ENCODE measurements around the gene AOPEP.

The AOPEP gene

DNA sequence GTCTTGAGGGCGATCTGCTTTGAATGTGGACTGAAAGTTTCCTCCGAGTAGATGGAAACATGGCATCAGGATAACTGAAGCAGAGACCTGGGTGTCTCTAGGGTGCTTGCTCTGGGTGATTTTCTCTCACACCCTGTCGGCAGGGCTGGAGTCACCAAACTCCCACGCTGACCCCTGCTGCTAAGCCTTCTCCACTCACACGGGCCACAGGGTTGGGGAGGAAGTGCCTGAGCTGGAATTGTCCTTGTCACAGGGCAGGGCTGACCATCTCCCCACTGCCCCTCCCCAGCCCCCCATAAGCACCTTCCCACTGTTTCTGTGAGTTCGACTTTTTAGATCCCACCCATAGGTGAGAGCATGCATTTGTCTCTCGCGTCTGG lies 378.1 kb downstream of the AOPEP start:
- Histone ChIP-seq H3K9ac (ENCODE audit: low read length in 5 of 5) (no peak overlapping the region), H3K4me1 (ENCODE audit: control insufficient read depth in 5 of 5, insufficient read depth in 5 of 5, low read length in 5 of 5) (peaks cover 2 to 32% (median 14%) of the 10 kb centered on the region in 5 donors), H3K4me3 (ENCODE audit: low read depth in 1 of 5, low read length in 5 of 5) (no peak overlapping the region), H3K27ac (ENCODE audit: low read depth, low read length) (no peak overlapping the region), H3K9me3 (ENCODE audit: control insufficient read depth in 5 of 5, low read length in 5 of 5) (no peaks in the 10 kb centered on the region), H3K36me3 (ENCODE audit: control insufficient read depth in 5 of 5, insufficient read depth in 5 of 5, low read length in 5 of 5) (peaks cover 0 to 46% (median 23%) of the 10 kb centered on the region in 5 donors), H3K27me3 (ENCODE audit: control insufficient read depth in 5 of 5, insufficient read depth in 4 of 5, low read length in 5 of 5) (no peaks in the 10 kb centered on the region)

DNA sequence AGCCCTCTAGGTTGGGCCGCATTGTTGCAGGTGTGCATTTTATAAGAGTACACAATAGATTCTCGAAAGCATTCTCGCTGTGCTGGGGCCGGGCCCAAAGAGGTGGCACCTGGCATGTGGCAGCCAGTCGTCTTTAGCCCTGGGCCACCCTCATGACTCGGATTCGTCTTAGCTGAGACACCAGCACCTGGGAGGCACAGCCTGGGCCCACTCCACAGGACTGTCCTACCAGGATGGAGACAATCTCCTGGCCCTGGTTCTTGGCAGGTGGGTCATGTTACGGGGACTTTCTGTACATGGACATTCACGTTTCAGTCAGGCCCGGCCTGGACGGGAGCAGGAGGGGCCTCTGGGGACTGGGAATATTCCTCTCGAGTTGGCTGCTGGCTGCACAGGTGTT lies 378.5 kb downstream of the AOPEP start:
- Histone ChIP-seq H3K9ac (ENCODE audit: low read length in 5 of 5) (no peak overlapping the region), H3K4me3 (ENCODE audit: low read depth in 1 of 5, low read length in 5 of 5) (no peak overlapping the region), H3K36me3 (ENCODE audit: control insufficient read depth in 5 of 5, insufficient read depth in 5 of 5, low read length in 5 of 5) (peaks cover 0 to 45% (median 24%) of the 10 kb centered on the region in 5 donors), H3K9me3 (ENCODE audit: control insufficient read depth in 5 of 5, low read length in 5 of 5) (no peaks in the 10 kb centered on the region), H3K27ac (ENCODE audit: low read depth, low read length) (no peak overlapping the region), H3K27me3 (ENCODE audit: control insufficient read depth in 5 of 5, insufficient read depth in 4 of 5, low read length in 5 of 5) (no peaks in the 10 kb centered on the region), H3K4me1 (ENCODE audit: control insufficient read depth in 5 of 5, insufficient read depth in 5 of 5, low read length in 5 of 5) (peaks cover under 1 to 28% (median 14%) of the 10 kb centered on the region in 5 donors)

DNA sequence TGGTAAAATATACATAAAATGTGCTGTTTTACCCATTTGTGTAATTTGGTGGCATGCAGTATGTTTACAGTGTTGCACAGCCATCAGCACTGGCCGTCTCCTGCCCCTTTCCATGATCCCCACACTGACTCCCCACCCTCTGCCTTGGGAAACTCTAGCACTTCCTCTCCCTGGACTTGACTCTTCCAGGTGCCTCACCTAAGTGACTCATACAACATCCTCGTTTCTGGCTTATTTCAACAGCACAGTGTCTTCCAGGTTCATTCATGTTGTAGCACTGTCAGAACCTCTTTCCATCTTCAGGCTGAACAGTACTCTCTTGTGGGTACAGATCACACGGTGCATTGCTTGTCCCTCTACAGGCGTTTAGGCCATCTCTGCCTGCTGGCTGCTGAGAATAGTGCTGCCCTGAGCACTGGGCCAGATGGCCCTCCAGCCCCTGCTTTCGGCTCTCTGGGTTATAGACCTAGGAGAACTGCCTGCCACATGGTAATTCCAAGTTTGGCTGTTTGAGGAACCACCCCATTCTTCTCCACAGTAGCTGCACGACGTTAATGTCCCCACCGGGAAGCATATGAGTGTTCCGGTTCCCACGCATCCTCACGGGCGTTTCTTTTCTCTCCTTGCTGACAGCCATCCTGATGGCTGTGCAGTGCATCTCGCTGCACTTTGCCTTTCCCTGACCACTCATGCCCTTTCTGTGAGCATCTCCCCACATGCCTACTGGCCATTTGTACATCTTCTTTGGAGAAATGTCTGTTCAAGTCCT lies 379.2 kb downstream of the AOPEP start:
- Histone ChIP-seq H3K27ac (ENCODE audit: low read depth, low read length) (no peak overlapping the region), H3K4me1 (ENCODE audit: control insufficient read depth in 5 of 5, insufficient read depth in 5 of 5, low read length in 5 of 5) (peaks cover 0 to 25% (median 14%) of the 10 kb centered on the region in 5 donors), H3K36me3 (ENCODE audit: control insufficient read depth in 5 of 5, insufficient read depth in 5 of 5, low read length in 5 of 5) (peaks cover 0 to 38% (median 26%) of the 10 kb centered on the region in 5 donors), H3K9me3 (ENCODE audit: control insufficient read depth in 5 of 5, low read length in 5 of 5) (no peaks in the 10 kb centered on the region), H3K27me3 (ENCODE audit: control insufficient read depth in 5 of 5, insufficient read depth in 4 of 5, low read length in 5 of 5) (no peaks in the 10 kb centered on the region), H3K4me3 (ENCODE audit: low read depth in 1 of 5, low read length in 5 of 5) (no peak overlapping the region), H3K9ac (ENCODE audit: low read length in 5 of 5) (no peak overlapping the region)

DNA sequence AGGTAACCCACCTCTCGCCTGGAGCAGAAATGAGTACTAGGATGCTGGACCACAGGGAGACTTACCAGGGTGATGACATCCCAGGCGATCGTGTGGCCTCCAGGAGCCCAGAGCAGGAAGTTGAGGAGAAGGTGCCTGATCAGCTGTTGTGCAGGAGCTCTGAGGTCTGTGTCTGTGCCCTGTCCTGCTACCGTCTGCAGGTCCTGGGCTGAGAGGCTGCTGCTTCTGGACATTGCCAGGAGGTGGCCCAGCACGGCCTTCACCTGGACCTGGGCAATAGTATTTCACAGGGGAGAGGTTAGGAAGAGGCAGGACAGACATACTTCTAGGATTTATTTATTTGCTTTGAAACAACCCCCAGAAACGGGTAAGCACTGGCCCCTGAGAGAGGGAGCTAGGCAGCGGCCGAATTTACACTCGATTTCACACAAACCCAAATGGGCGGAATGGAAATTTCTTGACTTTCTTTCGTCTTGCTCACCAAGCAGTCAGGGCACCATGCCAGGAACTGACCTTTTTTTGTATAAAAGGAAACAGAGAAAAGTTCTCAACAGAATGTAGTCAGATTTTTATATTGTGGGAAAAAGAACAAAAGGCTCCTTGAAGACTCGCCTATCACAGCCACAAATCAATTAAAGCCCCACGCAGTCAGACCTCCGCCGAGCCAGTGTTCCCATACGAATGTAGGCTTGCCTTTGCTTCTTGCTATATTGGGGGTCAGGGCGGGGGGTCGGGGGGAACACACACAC lies 380.7 kb downstream of the AOPEP start:
- no peaks in the 10 kb centered on the region for H3K9me3 ChIP-seq (ENCODE audit: control insufficient read depth in 5 of 5, low read length in 5 of 5)
- peaks cover 0 to 25% (median 14%) of the 10 kb centered on the region in 5 donors for H3K4me1 ChIP-seq (ENCODE audit: control insufficient read depth in 5 of 5, insufficient read depth in 5 of 5, low read length in 5 of 5)
- H3K27ac ChIP-seq (ENCODE audit: low read depth, low read length): no peak overlapping the region
- H3K4me3 ChIP-seq (ENCODE audit: low read depth in 1 of 5, low read length in 5 of 5): no peak overlapping the region
- H3K9ac ChIP-seq (ENCODE audit: low read length in 5 of 5): no peak overlapping the region
- H3K27me3 ChIP-seq (ENCODE audit: control insufficient read depth in 5 of 5, insufficient read depth in 4 of 5, low read length in 5 of 5): no peaks in the 10 kb centered on the region
- peaks cover 0 to 46% (median 37%) of the 10 kb centered on the region in 5 donors for H3K36me3 ChIP-seq (ENCODE audit: control insufficient read depth in 5 of 5, insufficient read depth in 5 of 5, low read length in 5 of 5)

DNA sequence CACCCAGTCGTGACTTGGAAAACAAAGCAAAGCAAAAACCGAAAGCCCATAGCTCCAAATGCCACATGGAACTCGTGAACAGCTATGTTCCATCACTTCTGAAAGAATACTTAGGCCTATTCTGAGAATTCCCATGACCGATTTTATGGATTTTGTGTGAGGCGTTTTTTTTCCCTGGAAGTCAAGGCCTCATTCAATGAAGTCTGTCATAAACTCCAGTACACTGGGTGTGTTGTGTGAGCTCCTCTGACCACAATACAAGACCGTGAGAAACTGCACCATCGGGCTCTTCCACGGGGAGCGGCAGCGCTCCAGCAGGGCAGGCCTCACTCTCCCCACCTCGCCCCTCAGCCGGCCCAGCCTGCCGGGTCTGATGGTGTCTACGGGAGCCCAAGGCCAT lies 381.5 kb downstream of the AOPEP start:
- Histone ChIP-seq H3K9me3 (ENCODE audit: control insufficient read depth in 5 of 5, low read length in 5 of 5) (no peaks in the 10 kb centered on the region), H3K27ac (ENCODE audit: low read depth, low read length) (no peak overlapping the region), H3K4me1 (ENCODE audit: control insufficient read depth in 5 of 5, insufficient read depth in 5 of 5, low read length in 5 of 5) (peaks cover 0 to 23% (median 14%) of the 10 kb centered on the region in 5 donors), H3K9ac (ENCODE audit: low read length in 5 of 5) (no peak overlapping the region), H3K27me3 (ENCODE audit: control insufficient read depth in 5 of 5, insufficient read depth in 4 of 5, low read length in 5 of 5) (no peaks in the 10 kb centered on the region), H3K4me3 (ENCODE audit: low read depth in 1 of 5, low read length in 5 of 5) (no peak overlapping the region), H3K36me3 (ENCODE audit: control insufficient read depth in 5 of 5, insufficient read depth in 5 of 5, low read length in 5 of 5) (peaks cover 0 to 54% (median 43%) of the 10 kb centered on the region in 5 donors)

DNA sequence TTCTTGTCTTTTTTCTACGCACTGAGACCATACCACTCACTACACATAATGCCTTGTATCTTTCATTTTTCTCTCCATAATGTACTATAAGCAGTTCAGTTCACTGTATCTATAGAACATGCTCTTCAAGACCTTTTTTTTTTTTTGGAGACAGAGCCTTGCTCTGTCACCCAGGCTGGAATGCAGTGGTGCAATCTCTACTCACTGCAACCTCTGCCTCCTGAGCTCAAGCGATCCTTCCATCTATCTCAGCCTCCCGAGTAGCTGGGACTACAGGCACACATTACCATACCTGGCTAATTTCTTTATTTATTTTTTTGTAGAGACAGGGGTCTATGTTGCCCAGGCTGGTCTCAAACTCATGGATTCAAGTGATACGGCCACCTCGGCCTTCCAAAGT lies 382.3 kb downstream of the AOPEP start:
- no peak overlapping the region for H3K4me3 ChIP-seq (ENCODE audit: low read depth in 1 of 5, low read length in 5 of 5)
- peaks cover 0 to 15% (median 8%) of the 10 kb centered on the region in 5 donors for H3K4me1 ChIP-seq (ENCODE audit: control insufficient read depth in 5 of 5, insufficient read depth in 5 of 5, low read length in 5 of 5)
- no peak overlapping the region for H3K9ac ChIP-seq (ENCODE audit: low read length in 5 of 5)
- no peaks in the 10 kb centered on the region for H3K9me3 ChIP-seq (ENCODE audit: control insufficient read depth in 5 of 5, low read length in 5 of 5)
- H3K36me3 ChIP-seq (ENCODE audit: control insufficient read depth in 5 of 5, insufficient read depth in 5 of 5, low read length in 5 of 5): peaks cover 0 to 54% (median 44%) of the 10 kb centered on the region in 5 donors
- H3K27me3 ChIP-seq (ENCODE audit: control insufficient read depth in 5 of 5, insufficient read depth in 4 of 5, low read length in 5 of 5): no peaks in the 10 kb centered on the region
- H3K27ac ChIP-seq (ENCODE audit: low read depth, low read length): no peak overlapping the region

DNA sequence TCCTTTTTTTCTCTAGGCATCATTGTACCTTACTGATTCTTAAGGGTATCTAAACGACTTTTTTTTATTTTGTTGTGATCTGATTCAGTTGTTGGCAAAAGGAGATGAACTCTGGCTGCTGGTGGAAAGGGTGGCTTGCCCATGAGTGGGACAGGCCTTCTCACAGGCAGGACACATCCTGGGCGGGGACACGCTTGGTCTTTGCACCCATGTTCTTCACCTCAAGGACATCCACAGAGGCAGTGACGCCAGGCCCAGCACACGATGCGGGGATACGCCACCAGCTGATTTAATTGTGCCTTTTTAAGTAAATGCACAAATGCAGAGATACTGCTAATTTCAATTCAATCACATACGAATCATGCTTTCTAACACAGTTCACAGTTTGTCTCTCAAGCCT lies 383.0 kb downstream of the AOPEP start:
- peaks cover 0 to 54% (median 46%) of the 10 kb centered on the region in 5 donors for H3K36me3 ChIP-seq (ENCODE audit: control insufficient read depth in 5 of 5, insufficient read depth in 5 of 5, low read length in 5 of 5)
- H3K9ac ChIP-seq (ENCODE audit: low read length in 5 of 5): no peak overlapping the region
- H3K9me3 ChIP-seq (ENCODE audit: control insufficient read depth in 5 of 5, low read length in 5 of 5): no peaks in the 10 kb centered on the region
- no peak overlapping the region for H3K27ac ChIP-seq (ENCODE audit: low read depth, low read length)
- no peak overlapping the region for H3K4me3 ChIP-seq (ENCODE audit: low read depth in 1 of 5, low read length in 5 of 5)
- no peaks in the 10 kb centered on the region for H3K27me3 ChIP-seq (ENCODE audit: control insufficient read depth in 5 of 5, insufficient read depth in 4 of 5, low read length in 5 of 5)
- H3K4me1 ChIP-seq (ENCODE audit: control insufficient read depth in 5 of 5, insufficient read depth in 5 of 5, low read length in 5 of 5): peaks cover 0 to 8% (median 4%) of the 10 kb centered on the region in 5 donors

DNA sequence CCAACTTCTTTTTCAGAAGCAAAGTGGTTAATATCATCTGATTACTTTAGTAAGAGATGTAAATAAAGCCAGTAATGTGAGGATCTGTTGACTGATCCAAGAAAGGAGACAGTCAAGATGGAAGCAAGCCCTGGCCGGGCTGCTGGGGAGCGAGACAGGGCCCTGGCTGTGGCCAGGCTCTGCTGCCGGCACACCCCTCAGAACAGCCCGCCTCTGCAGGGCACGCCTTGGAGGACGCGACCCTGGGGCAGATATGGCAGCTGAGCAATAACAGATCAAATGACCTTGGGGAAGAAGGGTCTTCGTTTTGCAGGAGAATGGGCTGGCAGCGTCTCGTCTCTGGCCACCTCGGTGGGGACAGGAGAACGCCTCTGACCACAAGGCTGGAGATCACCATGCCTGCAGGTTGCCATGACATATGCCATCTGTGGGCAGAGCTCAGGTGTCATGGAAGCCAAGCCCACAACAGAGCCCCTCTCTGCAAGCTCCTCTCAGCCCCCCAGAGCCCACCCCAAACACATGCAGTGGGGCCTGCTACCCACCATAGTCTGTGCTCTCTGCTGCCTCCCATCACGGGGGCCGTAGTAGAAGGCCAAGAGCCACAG lies 384.5 kb downstream of the AOPEP start:
- Histone ChIP-seq H3K4me3 (ENCODE audit: low read depth in 1 of 5, low read length in 5 of 5) (no peak overlapping the region), H3K4me1 (ENCODE audit: control insufficient read depth in 5 of 5, insufficient read depth in 5 of 5, low read length in 5 of 5) (peaks cover 0 to 8% (median 4%) of the 10 kb centered on the region in 5 donors), H3K36me3 (ENCODE audit: control insufficient read depth in 5 of 5, insufficient read depth in 5 of 5, low read length in 5 of 5) (peaks cover 0 to 47% (median 40%) of the 10 kb centered on the region in 5 donors), H3K27ac (ENCODE audit: low read depth, low read length) (no peak overlapping the region), H3K9ac (ENCODE audit: low read length in 5 of 5) (no peak overlapping the region), H3K9me3 (ENCODE audit: control insufficient read depth in 5 of 5, low read length in 5 of 5) (no peaks in the 10 kb centered on the region), H3K27me3 (ENCODE audit: control insufficient read depth in 5 of 5, insufficient read depth in 4 of 5, low read length in 5 of 5) (no peaks in the 10 kb centered on the region)

DNA sequence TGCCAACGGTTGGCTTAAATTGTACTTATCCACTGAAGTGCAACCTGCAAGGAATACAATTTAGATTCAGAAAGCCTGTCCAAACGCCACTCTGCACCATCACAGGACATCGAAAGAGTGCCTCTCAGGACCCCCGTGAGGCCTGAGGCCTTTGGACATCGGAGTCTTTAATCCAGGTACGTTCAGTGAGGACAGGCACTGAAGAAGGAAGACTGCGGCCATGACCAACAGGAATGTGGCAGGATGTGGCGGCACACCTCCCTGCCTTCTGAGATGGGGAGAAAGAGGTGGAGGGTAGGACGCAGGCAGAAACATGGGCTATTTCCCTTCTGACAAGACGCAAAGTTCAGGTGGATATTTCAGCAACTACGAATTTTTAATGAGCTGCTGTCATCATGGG lies 385.2 kb downstream of the AOPEP start:
- Histone ChIP-seq H3K27ac (ENCODE audit: low read depth, low read length) (no peak overlapping the region), H3K4me3 (ENCODE audit: low read depth in 1 of 5, low read length in 5 of 5) (no peak overlapping the region), H3K9me3 (ENCODE audit: control insufficient read depth in 5 of 5, low read length in 5 of 5) (no peaks in the 10 kb centered on the region), H3K36me3 (ENCODE audit: control insufficient read depth in 5 of 5, insufficient read depth in 5 of 5, low read length in 5 of 5) (peaks cover 0 to 44% (median 37%) of the 10 kb centered on the region in 5 donors), H3K27me3 (ENCODE audit: control insufficient read depth in 5 of 5, insufficient read depth in 4 of 5, low read length in 5 of 5) (no peaks in the 10 kb centered on the region), H3K4me1 (ENCODE audit: control insufficient read depth in 5 of 5, insufficient read depth in 5 of 5, low read length in 5 of 5) (peaks cover 0 to 8% (median 4%) of the 10 kb centered on the region in 5 donors), H3K9ac (ENCODE audit: low read length in 5 of 5) (no peak overlapping the region)

All from subcutaneous abdominal adipose tissue (tissue), 5 donors.